SK-N-MC (cell line): ENCODE results near the gene SLC37A1.

Experiments used
- EZH2 ChIP-seq: fragments of 200-600 bp; sonication (generic); IDR thresholded peaks from one replicate; pipeline ENCODE4 v1.6.1; 2017; ENCODE audit warnings: antibody characterized with exemption
- POLR2AphosphoS5 ChIP-seq: IDR thresholded peaks from 2 replicates; pipeline ENCODE4 v1.6.1; 2012; ENCODE audit warnings: mild to moderate bottlenecking, low read depth, low read length, borderline replicate concordance

GRCh38 chr21:42562816-42563215 is 49.2 kb downstream of the SLC37A1 start:
- TF ChIP-seq EZH2, result no peak
- TF ChIP-seq POLR2AphosphoS5, result no peak
